NCI-H1048 (cell line): ENCODE results near the gene XPNPEP2.

Source experiments
- DNase-seq: peaks from one replicate; lab custom pipeline; 2025; lab: John Stamatoyannopoulos, UW

XPNPEP2 gene

GRCh38 chrX:129800186-129800585, 61.4 kb downstream of the XPNPEP2 start:
- no peak for DNase-seq

DNA sequence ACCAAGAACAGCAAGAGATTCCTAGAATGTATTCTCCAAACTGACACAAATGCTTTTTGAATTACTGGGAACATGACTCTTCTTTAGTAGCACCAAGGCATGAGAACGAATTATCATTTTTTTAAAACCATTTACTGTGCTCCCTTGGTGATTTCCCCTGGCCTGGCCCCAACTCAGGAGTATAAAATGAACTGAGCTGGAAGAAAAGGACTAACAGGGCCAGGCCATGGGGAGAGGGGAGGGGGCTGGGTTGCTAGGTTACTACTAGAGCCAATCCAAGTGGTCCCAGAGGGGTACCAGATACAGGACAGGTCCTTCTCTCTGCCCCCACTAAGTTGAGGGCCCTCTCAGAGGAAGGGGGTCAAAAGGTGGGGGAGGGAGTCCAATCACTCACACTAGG, 64.1 kb downstream of the XPNPEP2 start:
- no peak for DNase-seq

DNA sequence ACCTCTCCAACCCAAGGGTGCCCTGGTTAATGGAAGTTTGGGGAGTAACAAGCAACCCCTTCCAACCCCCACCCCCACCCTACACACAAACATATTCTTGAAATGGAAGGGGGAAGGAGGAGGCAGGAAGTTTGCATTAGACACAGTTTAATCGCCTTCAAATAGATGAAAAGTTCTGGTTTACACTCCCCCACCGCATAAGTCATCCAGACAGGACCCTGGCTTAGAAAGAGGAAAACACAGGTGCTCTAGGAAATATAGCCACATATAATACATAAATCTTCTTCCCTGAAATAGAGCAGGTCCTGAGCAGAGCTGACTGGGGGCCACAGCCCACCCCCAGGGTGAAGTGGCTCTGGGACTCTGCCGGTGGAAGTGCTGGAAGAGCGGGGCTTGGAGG, 66.0 kb downstream of the XPNPEP2 start:
- DNase-seq, result no peak

DNA sequence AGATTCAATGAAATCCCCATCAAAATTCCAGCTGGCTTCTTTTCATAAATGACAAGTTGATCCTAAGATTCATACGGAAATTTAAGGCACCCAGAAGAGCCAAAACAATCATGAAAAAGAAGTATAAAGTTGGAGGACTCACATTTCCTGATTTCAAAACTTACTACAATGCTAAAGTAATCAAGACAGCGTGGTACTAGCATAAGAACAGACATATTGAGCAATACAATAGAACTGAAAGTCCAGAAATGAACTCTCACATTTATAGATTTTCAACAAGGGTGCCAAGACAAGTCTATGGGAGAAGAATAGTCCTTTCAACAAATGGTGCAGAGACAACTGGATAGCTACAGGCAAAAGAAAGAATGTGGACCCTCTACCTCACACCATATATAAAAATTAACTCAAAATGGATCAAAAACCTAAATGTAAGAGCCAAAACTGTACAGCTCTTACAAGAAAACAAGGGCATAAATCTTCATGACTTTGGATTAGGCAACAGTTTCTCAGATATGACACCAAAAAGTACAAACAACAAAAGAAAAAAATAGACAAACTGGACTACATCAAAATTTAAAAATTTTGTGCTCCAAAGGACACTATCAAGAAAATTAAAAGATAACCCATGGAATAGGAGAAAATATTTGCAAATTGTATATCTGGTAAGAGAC, 69.5 kb downstream of the XPNPEP2 start:
- DNase-seq, result no peak

DNA sequence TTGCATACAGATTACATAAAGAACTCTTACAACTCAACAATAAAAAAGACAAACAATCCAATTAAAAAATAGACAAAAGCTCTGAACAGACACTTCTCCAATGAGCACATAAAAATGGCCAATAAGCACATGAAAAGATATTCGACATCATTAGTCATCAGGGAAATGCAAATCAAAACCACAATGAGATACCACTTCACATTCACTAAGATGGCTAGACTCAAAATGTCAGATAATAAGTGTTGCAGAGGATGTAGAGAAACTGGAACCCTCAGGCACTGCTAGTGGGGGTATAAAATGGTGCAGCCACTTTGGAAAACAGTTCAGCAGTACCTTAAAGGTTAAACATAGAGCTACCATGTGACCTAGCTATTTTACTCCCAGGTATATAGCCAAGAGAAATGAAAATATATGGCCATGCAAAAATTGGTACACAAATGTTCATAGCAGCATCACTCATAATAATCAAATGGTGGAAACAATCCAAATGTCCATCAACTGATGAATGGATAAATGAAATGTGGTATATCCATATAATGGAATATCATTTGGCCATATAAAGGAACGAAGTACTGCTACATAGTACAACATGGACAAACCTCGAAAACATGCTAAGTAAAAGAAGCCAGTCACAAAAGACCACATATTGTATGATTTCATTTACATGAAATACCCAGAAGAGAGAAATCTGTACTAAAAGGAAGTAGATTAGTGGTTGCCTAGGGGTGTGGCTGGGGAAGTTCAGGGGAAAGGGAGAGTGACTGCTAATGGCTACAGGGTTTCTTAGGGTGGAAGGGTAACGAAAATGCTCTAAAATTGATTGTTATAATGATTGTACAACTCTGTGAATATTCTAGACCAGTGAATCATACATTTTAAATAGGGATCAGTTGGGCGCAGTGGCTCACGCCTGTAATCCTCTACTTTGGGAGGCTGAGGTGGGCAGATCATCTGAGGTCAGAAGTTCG, 70.3 kb downstream of the XPNPEP2 start:
- DNase-seq, result no peak

DNA sequence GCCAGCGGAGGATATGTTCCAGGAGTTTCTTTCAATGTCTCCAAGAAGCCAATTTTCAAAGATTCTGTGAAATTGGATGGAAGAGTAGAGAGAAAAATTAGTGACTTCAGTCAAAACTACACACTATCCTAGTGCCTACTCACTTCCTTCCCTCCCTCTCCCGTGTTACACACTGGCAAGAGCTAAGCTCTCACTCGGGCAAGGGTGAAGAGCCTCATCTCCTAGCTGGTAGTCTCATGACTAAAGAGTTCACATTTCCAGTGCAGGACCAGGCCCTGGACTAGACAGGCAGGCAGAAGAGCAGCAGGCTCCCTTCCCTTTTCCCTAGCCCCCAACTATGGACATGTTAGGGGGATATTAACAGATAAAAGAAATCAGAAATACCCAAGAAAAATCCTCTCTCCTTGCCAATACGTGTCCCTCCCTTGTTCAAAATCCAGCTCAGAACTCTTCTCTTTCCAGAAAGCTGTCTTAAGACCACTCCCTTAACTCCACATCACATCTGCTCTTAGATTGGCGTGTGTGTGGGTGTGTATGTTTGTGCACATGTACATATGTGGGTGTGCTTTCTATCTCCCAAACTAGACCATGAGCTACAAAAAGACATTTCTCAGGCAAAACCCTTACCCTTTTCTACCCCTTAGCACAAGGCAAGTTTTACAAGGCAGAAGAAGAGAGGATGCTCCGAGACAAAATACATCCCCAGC, 75.0 kb downstream of the XPNPEP2 start:
- DNase-seq, result no peak

- no peak for DNase-seq
Observed at GRCh38 chrX:129818123-129818522, 79.3 kb downstream of the XPNPEP2 start.
